Measurements from ENCODE around the gene LVRN. TPM values are rescaled to one million over a fixed set of nuclear protein-coding genes. Genes with fewer than 3 reads are reported as not detected.

Gene LVRN
- polyA plus RNA-seq, 3 donors, result 0.96 to 2.5 (median 1.0) TPM

GRCh38 chr5:116004248-116004647, 42.0 kb downstream of the LVRN start:
- no peak for DNase-seq (ENCODE audit: extremely low read depth in 1 of 11, low read depth in 9 of 11, low spot score in 4 of 11)

GRCh38 chr5:116009806-116010205, 47.5 kb downstream of the LVRN start:
- no peak for DNase-seq (ENCODE audit: extremely low read depth in 1 of 11, low read depth in 9 of 11, low spot score in 4 of 11)

- DNase-seq (ENCODE audit: extremely low read depth in 1 of 11, low read depth in 9 of 11, low spot score in 4 of 11), result no peak
Measured at GRCh38 chr5:116011046-116011445, 48.8 kb downstream of the LVRN start.

GRCh38 chr5:116013207-116013785, 51.0 kb downstream of the LVRN start:
- no peak for DNase-seq (ENCODE audit: extremely low read depth in 1 of 11, low read depth in 9 of 11, low spot score in 4 of 11)

- no peak for DNase-seq (ENCODE audit: extremely low read depth in 1 of 11, low read depth in 9 of 11, low spot score in 4 of 11)
Measured at GRCh38 chr5:116013936-116014335, 51.7 kb downstream of the LVRN start.

GRCh38 chr5:116023619-116024018, 61.3 kb downstream of the LVRN start:
- no peak for DNase-seq (ENCODE audit: extremely low read depth in 1 of 11, low read depth in 9 of 11, low spot score in 4 of 11)

GRCh38 chr5:116025866-116026265, 63.6 kb downstream of the LVRN start:
- no peak for DNase-seq (ENCODE audit: extremely low read depth in 1 of 11, low read depth in 9 of 11, low spot score in 4 of 11)

- peak in 3 of 11 donors; percentile 4 to 13 (median 8) for DNase-seq (ENCODE audit: extremely low read depth in 1 of 11, low read depth in 9 of 11, low spot score in 4 of 11)
Measured at GRCh38 chr5:116032094-116032517, 69.8 kb downstream of the LVRN start, which contains the start of gene ARL14EPL. TSS of gene ARL14EPL (plus strand) at chr5:116032472. CDS start at chr5:116051466, 18,994 bp downstream.

DNA sequence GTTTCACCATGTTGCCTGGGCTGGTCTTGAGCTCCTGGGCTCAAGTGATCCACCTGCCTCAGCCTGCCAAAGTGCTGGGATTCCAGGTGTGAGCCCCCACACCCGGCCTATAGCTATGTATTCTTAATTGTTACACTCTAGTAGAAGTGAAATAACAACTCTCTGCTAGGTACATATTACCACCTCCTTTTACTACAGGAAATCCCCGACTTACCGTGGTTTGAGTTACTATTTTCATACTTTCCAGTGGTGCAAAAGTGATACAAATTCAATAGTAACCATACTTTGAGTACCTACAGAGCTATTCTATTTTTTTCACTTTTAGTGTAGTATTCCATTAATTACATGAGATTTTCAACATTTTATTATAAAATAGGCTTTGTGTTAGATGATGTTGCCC, 70.7 kb downstream of the LVRN start:
- DNase-seq (ENCODE audit: extremely low read depth in 1 of 11, low read depth in 9 of 11, low spot score in 4 of 11), result no peak

- DNase-seq (ENCODE audit: extremely low read depth in 1 of 11, low read depth in 9 of 11, low spot score in 4 of 11), result no peak
Measured at GRCh38 chr5:116035123-116035522, 72.8 kb downstream of the LVRN start.

GRCh38 chr5:116037236-116037822, 75.1 kb downstream of the LVRN start:
- no peak for DNase-seq (ENCODE audit: extremely low read depth in 1 of 11, low read depth in 9 of 11, low spot score in 4 of 11)

- DNase-seq (ENCODE audit: extremely low read depth in 1 of 11, low read depth in 9 of 11, low spot score in 4 of 11), result no peak
Measured at GRCh38 chr5:116038817-116039216, 76.5 kb downstream of the LVRN start.

DNA sequence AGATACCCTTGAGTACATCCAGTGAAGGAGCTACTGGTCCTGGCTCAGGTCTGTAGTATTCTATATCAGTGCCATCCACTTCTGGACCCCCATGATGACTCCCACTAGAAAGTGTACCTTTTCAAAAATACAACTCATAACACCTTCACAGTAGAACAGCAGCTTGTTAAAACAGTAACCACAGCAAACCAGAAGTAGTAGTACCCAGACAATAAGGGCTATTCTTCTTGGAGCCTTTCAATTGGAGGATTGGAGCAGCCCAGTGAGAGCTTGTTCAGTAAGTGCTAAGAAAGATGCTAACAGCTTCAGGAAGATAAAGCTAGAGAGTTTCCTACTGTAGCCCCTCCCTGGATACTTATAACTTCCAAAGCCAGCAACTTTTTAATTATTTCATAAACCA, 80.1 kb downstream of the LVRN start:
- no peak for DNase-seq (ENCODE audit: extremely low read depth in 1 of 11, low read depth in 9 of 11, low spot score in 4 of 11)

GRCh38 chr5:116044073-116044472, 81.8 kb downstream of the LVRN start:
- peak in 1 of 11 donors; percentile 4 for DNase-seq (ENCODE audit: extremely low read depth in 1 of 11, low read depth in 9 of 11, low spot score in 4 of 11)

GRCh38 chr5:116045821-116046220, 83.5 kb downstream of the LVRN start:
- no peak for DNase-seq (ENCODE audit: extremely low read depth in 1 of 11, low read depth in 9 of 11, low spot score in 4 of 11)

DNA sequence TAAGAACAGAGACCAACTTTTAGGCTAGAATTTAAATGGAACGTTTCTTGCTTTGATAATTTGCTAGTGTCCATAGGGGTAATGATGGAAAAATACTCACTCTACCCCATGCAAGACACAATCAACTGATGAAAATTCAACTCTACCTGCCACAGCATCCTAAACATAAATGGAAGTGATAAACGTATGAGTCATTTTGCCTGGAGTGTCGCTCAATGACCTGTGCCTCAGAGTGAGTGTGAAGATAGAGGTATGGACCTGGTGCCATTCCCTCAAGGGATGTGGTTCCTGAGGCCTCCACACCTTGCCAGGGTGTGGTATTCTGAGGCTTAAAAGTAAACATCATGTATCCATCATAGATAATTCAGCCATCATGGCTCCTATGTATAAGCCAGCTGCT, 84.0 kb downstream of the LVRN start:
- DNase-seq (ENCODE audit: extremely low read depth in 1 of 11, low read depth in 9 of 11, low spot score in 4 of 11), result no peak

DNA sequence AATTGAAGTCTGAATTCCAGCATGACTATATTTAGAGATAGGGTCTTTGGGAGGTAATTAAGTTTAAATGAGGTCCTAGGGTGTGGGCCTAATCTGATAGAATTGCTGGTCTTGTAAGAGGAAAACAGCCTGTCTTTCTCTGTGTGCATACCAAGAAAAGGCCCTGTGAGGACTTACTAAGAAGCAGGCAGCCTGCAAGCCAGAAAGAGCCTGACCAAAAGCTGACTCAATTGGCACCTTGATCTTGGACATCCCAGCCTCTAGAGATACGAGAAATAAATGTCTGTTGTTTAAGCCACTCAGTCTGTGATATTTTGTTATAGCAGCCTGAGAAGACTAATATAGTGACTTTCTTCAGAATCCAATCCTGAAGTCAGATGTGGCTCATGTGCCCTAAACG, 84.5 kb downstream of the LVRN start:
- DNase-seq (ENCODE audit: extremely low read depth in 1 of 11, low read depth in 9 of 11, low spot score in 4 of 11), result no peak

GRCh38 chr5:116058346-116058936, 96.2 kb downstream of the LVRN start:
- DNase-seq (ENCODE audit: extremely low read depth in 1 of 11, low read depth in 9 of 11, low spot score in 4 of 11), result no peak

- no peak for DNase-seq (ENCODE audit: extremely low read depth in 1 of 11, low read depth in 9 of 11, low spot score in 4 of 11)
Measured at GRCh38 chr5:116062352-116062751, 100.1 kb downstream of the LVRN start.

GRCh38 chr5:116063950-116064349, 101.7 kb downstream of the LVRN start:
- DNase-seq (ENCODE audit: extremely low read depth in 1 of 11, low read depth in 9 of 11, low spot score in 4 of 11), result no peak

All from renal cortex interstitium (tissue), 11 donors.